Nephron (organoid): ENCODE data around the gene AMER2.

Source experiments
- H3K27ac Mint-ChIP-seq, 3 experiments: 2 replicates each; pipeline ENCODE4 v1.8.0; 2020; ENCODE audit warnings: mixed read lengths in 3 of 3, mild to moderate bottlenecking in 2 of 3, moderate library complexity in 1 of 3
- H3K27me3 Mint-ChIP-seq: 2 replicates; pipeline ENCODE4 v1.8.0; 2021; ENCODE audit warnings: low read depth, mild to moderate bottlenecking, moderate library complexity, mixed read lengths
- H3K36me3 Mint-ChIP-seq: 2 replicates; pipeline ENCODE4 v1.8.0; 2020; ENCODE audit warnings: low read depth, mixed read lengths
- H3K4me1 Mint-ChIP-seq: 2 replicates; pipeline ENCODE4 v1.8.0; 2020; ENCODE audit warnings: mixed read lengths
- H3K4me3 Mint-ChIP-seq, 3 experiments: 2 replicates each; pipeline ENCODE4 v1.8.0; 2020; ENCODE audit warnings: mild to moderate bottlenecking in 3 of 3, mixed read lengths in 3 of 3, moderate library complexity in 2 of 3
- H3K9me3 Mint-ChIP-seq: 2 replicates; pipeline ENCODE4 v1.8.0; 2020; ENCODE audit warnings: mixed read lengths
- TF ChIP-seq, protein P1 (sequence below), 3 experiments: fragments of 200-600 bp; sonication (generic); IDR thresholded peaks; one replicate each; pipeline ENCODE4 v1.5.0; 2021; ENCODE audit warnings: antibody characterized with exemption in 3 of 3; ENCODE audit not compliant: unreplicated experiment in 3 of 3

AMER2 gene

DNA sequence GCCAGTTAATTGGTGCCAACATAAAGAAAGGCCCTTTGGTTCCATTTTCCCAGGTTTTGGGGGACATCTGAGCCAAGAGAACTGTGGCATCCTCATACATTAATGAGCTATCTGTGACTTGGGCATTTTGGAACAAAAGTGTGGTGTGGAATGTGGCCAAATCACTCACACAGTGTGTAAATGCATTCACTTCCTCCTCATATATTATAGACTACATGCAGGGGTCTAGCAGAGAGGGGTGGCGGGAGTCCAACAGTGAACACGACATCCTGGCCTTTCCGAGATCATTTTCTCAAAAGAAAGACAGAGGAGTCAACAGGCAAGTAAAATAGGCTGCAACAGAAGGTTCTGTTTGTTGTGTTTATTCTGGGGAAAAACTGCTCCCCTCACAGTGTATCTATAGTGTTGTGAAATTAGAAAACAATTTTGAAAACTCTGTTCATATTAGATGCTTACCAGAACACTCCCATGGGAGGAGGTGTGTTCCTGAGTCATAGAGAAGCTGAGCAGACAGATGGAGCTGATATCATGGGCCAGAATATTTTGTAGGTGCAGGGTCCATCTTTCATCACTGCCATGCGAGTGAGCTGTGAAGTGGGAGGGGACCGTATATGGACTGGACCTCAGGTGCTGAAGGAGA is 39.2 kb downstream of the AMER2 start:
- peaks cover 18% of the 10 kb centered on the region for H3K27me3 Mint-ChIP-seq
- no peaks in the 10 kb centered on the region for H3K36me3 Mint-ChIP-seq
- peaks cover 3% of the 10 kb centered on the region for H3K9me3 Mint-ChIP-seq
- no peak overlapping the region for H3K27ac Mint-ChIP-seq
- TF ChIP-seq, protein P1, sequence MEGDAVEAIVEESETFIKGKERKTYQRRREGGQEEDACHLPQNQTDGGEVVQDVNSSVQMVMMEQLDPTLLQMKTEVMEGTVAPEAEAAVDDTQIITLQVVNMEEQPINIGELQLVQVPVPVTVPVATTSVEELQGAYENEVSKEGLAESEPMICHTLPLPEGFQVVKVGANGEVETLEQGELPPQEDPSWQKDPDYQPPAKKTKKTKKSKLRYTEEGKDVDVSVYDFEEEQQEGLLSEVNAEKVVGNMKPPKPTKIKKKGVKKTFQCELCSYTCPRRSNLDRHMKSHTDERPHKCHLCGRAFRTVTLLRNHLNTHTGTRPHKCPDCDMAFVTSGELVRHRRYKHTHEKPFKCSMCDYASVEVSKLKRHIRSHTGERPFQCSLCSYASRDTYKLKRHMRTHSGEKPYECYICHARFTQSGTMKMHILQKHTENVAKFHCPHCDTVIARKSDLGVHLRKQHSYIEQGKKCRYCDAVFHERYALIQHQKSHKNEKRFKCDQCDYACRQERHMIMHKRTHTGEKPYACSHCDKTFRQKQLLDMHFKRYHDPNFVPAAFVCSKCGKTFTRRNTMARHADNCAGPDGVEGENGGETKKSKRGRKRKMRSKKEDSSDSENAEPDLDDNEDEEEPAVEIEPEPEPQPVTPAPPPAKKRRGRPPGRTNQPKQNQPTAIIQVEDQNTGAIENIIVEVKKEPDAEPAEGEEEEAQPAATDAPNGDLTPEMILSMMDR (IDR thresholded peaks at IDR 0.05; ENCODE audit: unreplicated experiment in 3 of 3), result no peak
- H3K4me1 Mint-ChIP-seq, result peaks cover 20% of the 10 kb centered on the region
- no peak overlapping the region for H3K4me3 Mint-ChIP-seq

DNA sequence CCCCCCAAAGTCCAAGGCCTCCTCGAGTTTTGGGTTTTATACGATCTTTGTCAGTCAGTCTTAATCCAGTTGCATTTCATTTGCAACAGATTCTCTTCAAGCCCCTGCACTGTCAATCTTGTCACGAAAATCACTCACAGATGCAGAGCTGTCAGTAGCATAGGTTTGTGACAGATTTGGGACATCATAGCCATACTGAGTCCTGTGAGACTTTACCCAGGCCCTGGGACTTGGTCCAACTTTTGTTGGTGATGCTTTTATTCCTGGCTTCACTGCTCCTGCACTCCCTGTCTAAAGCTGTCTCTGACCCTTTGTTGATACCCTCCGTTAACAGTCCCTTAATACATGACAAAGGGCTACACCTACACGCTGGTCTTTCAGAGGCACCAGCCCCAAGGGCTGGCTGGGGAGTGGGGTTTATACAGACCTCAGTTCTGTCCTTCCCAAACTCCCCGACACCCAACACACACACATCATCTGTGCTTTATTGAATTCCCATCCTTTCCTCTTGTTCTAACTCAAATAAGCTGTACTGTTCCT is 40.1 kb downstream of the AMER2 start:
- Mint-ChIP-seq H3K4me1 (peaks cover 14% of the 10 kb centered on the region), H3K27ac (no peak overlapping the region), H3K27me3 (peaks cover 10% of the 10 kb centered on the region), H3K36me3 (no peaks in the 10 kb centered on the region), H3K9me3 (peaks cover 3% of the 10 kb centered on the region), H3K4me3 (no peak overlapping the region)
- TF ChIP-seq, protein P1 (IDR thresholded peaks at IDR 0.05; ENCODE audit: unreplicated experiment in 3 of 3), result no peak

DNA sequence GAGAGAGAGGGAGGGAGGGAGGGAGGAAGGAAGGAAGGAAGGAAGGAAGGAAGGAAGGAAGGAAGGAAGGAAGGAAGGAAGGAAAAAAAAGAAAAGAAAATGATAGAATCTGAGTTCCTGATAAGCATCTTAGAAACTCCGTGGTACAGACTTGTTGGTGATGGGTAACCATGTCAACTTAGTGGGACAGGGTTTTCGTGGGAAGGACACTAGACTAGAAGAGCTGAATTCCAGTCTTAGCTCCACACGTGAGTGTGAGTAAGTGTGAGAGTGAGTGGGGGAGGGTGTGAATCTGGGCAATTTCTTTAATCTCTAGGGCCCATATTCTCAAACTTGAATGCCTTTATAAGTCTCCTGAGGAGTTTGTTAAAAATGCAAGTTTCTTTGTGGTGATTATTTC is 41.1 kb downstream of the AMER2 start:
- Mint-ChIP-seq H3K36me3 (no peaks in the 10 kb centered on the region), H3K27me3 (peaks cover 5% of the 10 kb centered on the region), H3K9me3 (peaks cover 8% of the 10 kb centered on the region), H3K4me3 (no peak overlapping the region), H3K4me1 (peaks cover 14% of the 10 kb centered on the region), H3K27ac (no peak overlapping the region)
- TF ChIP-seq, protein P1 (IDR thresholded peaks at IDR 0.05; ENCODE audit: unreplicated experiment in 3 of 3), result no peak

DNA sequence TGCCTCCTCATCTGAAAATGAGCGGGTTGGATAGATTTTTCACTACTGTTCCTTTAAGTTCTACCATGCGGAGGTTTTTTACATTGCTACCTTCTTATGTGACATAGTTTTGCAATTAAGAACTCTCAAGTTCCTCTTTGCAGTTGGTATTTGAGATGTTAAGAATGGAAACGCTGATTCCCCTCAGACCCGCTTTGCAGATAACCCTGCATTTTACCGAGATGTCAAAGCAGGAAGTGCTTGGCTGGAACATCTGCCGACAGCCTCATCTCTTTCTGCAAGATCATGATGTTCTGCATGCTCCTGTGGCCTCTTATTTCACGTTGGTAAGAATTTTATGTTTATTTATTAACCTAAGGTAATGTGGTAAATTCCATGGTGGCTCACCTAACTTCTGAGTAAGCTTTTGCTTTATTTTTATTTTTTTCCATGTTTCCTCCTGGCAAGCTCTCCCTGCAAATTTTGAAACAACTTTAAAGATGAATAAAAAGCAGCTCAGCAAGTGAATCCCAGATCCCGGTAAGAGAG is 53.6 kb downstream of the AMER2 start:
- Mint-ChIP-seq H3K27me3 (peaks cover 20% of the 10 kb centered on the region), H3K9me3 (peaks cover 14% of the 10 kb centered on the region), H3K36me3 (no peaks in the 10 kb centered on the region), H3K27ac (no peak overlapping the region), H3K4me1 (peaks cover 6% of the 10 kb centered on the region), H3K4me3 (no peak overlapping the region)
- TF ChIP-seq, protein P1 (IDR thresholded peaks at IDR 0.05; ENCODE audit: unreplicated experiment in 3 of 3), result no peak

DNA sequence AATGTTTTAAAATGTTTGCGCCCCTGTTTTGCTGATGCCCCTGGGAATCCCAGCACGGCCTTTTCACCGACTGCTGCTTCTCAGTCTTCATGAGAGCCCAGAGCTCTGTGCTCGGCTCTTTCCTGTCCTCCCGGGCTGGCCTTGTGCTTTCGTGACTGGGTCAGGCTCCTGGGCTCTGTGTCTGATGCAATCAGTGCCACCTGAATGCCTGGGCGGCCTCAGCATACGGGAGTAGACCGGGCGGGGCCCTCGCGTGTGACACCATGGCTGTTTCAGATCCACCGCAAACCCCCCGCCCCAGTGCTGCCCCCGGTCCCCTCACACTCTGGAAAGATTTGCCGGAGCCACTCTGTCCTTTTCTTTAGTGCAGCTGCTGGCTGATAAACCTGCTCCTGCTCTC is 54.8 kb downstream of the AMER2 start:
- H3K4me1 Mint-ChIP-seq, result peaks cover 6% of the 10 kb centered on the region
- H3K36me3 Mint-ChIP-seq, result no peaks in the 10 kb centered on the region
- peaks cover 20% of the 10 kb centered on the region for H3K27me3 Mint-ChIP-seq
- H3K4me3 Mint-ChIP-seq, result no peak overlapping the region
- TF ChIP-seq, protein P1 (IDR thresholded peaks at IDR 0.05; ENCODE audit: unreplicated experiment in 3 of 3), result no peak
- H3K27ac Mint-ChIP-seq, result no peak overlapping the region
- H3K9me3 Mint-ChIP-seq, result peaks cover 9% of the 10 kb centered on the region

DNA sequence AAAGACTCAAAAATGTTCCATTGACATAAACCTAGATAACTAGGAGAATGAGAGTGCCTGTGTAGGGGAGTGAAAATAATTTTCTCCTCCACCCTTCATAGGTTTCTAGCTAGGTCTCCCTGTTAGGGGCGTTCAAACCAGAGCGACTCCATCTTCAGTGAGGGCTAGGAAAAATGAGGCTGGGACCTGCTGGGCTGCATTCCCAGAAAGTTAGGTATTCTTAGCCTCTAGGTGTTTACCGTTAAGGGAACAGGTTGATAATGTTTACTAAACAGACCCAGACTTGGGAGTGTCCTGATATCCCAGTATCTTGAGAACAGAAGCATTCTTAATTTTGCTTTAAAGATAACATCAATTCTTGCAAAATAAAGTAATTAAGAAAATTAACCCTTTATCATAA is 56.0 kb downstream of the AMER2 start:
- H3K4me3 Mint-ChIP-seq, result no peak overlapping the region
- H3K27ac Mint-ChIP-seq, result no peak overlapping the region
- H3K4me1 Mint-ChIP-seq, result peaks cover 6% of the 10 kb centered on the region
- H3K27me3 Mint-ChIP-seq, result peaks cover 23% of the 10 kb centered on the region
- TF ChIP-seq, protein P1 (IDR thresholded peaks at IDR 0.05; ENCODE audit: unreplicated experiment in 3 of 3), result no peak
- no peaks in the 10 kb centered on the region for H3K36me3 Mint-ChIP-seq
- H3K9me3 Mint-ChIP-seq, result no peaks in the 10 kb centered on the region
